Spleen (tissue), 11 donors: ENCODE data around the gene MCTP1. TPM values are rescaled to one million over a fixed set of nuclear protein-coding genes. Genes with fewer than 3 reads are reported as not detected.

Experiments used
- DNase-seq: peaks from one replicate; pipeline ENCODE4 v3.0.0-alpha.2; 2020
- H3K27ac ChIP-seq, 8 donors: fragments of 200-600 bp; sonication (generic) in 7 of 8; 1 replicate in 4 of 8; 2 replicates in 4 of 8; pipeline versions ENCODE4 v1.5.0 to v1.8.0; 2016 to 2021; ENCODE audit warnings: inconsistent platforms in 4 of 8, mild to moderate bottlenecking in 4 of 8, moderate library complexity in 1 of 8
- H3K27me3 ChIP-seq, 7 donors: fragments of 200-600 bp; sonication (generic) in 6 of 7; replicated peaks in 1 of 7; 1 replicate in 4 of 7; 2 replicates in 3 of 7; pipeline versions ENCODE4 v1.5.0 to v1.8.0; 2016 to 2021; ENCODE audit warnings: inconsistent platforms in 3 of 7, mild to moderate bottlenecking in 1 of 7
- H3K36me3 ChIP-seq, 6 donors: fragments of 200-600 bp; sonication (generic) in 5 of 6; 1 replicate in 4 of 6; 2 replicates in 2 of 6; pipeline versions ENCODE4 v1.5.0 to v1.8.0; 2016 to 2021; ENCODE audit warnings: inconsistent platforms in 2 of 6
- H3K4me1 ChIP-seq, 6 donors: fragments of 200-600 bp; sonication (generic) in 5 of 6; 1 replicate in 3 of 6; 2 replicates in 3 of 6; pipeline versions ENCODE4 v1.5.0 to v1.8.0; 2016 to 2021; ENCODE audit warnings: inconsistent platforms in 3 of 6
- H3K4me3 ChIP-seq, 8 donors: fragments of 200-600 bp; sonication (generic) in 7 of 8; 1 replicate in 4 of 8; 2 replicates in 4 of 8; pipeline versions ENCODE4 v1.5.0 to v1.8.0; 2016 to 2021; ENCODE audit warnings: inconsistent platforms in 4 of 8, mild to moderate bottlenecking in 4 of 8, moderate library complexity in 2 of 8
- H3K9me3 ChIP-seq, 8 donors: fragments of 200-600 bp; sonication (generic) in 7 of 8; 1 replicate in 4 of 8; 2 replicates in 4 of 8; pipeline versions ENCODE4 v1.5.0 to v1.8.0; 2016 to 2021; ENCODE audit warnings: inconsistent platforms in 4 of 8
- POLR2A ChIP-seq, 3 donors: fragments of 450-650 bp; IDR thresholded peaks; one replicate each; pipeline ENCODE4 v1.5.1; 2017; ENCODE audit warnings: antibody characterized with exemption in 3 of 3, mild to moderate bottlenecking in 1 of 3
- POLR2AphosphoS5 ChIP-seq, 3 donors: sonication (generic); formaldehyde crosslinking; IDR thresholded peaks; one replicate each; pipeline ENCODE4 v1.5.1; 2017; ENCODE audit warnings: antibody characterized with exemption in 3 of 3
- WGBS, 5 donors: extraction: QIAGEN DNeasy Blood & Tissue Kit in 3 of 5; methylation state at CpG; one replicate each; pipeline versions ENCODE4 v1.1.5 to v1.1.7; 2013 to 2018; 5-methylcytosine and 5-hydroxymethylcytosine counted together
- intact Hi-C: fragments of 100-400 bp; cut with DNase I; formaldehyde crosslinking; loops from one replicate; pipeline ENCODE4 v1.15.0; 2023; ENCODE audit warnings: low total_unique reads
- polyA plus RNA-seq, 3 donors: library from polyadenylated mRNA; stranded (reverse); fragments of 200-250 nt; gene quantifications; one replicate each; pipeline ENCODE4 v1.2.1, GENCODE V29; 2013
- total RNA-seq, 7 donors: library from RNA; depleted of rRNA in 3 of 7; stranded (reverse); fragments of >200 nt in 3 of 7; fragmentation: NEBNext Ultra II Directional in 4 of 7; extraction: Animal tissue kit (Norgen Biotek cat#: 25700) in 4 of 7; gene quantifications; one replicate each; pipeline versions ENCODE4 v1.1.0 to v1.2.1, GENCODE V29; 2016 to 2021
- TF ChIP-seq, protein P1 (sequence below), 11 experiments: fragments of 200-600 bp in 7 of 11; fragments of 450-650 bp in 4 of 11; sonication (generic) in 4 of 11; IDR thresholded peaks in 8 of 11; conservative IDR thresholded peaks in 3 of 11; 1 replicate in 7 of 11; 2 replicates in 4 of 11; pipeline versions ENCODE4 v1.4.0 to v1.8.0; 2016 to 2021; ENCODE audit warnings: antibody characterized with exemption in 11 of 11, inconsistent platforms in 4 of 11, mild to moderate bottlenecking in 1 of 11
- donor health status: healthy with polysubstance abuse.
- donor health status: DM: no; HTN: no; CAD: no; lungs with moderate emphysema.
- donor health status: DM: no; HTN: no; CAD: no.
- donor health status: Bipolar disorder and iron deficiency.
- donor health status: healthy.
- donor health status: DM: no; HTN: no; CAD: no.
- donor health status: DM: yes; HTN: yes; CAD: no.

The MCTP1 gene
- total and polyA plus RNA-seq, 10 donors = 1.2 to 57.2 (median 29.4) TPM

DNA sequence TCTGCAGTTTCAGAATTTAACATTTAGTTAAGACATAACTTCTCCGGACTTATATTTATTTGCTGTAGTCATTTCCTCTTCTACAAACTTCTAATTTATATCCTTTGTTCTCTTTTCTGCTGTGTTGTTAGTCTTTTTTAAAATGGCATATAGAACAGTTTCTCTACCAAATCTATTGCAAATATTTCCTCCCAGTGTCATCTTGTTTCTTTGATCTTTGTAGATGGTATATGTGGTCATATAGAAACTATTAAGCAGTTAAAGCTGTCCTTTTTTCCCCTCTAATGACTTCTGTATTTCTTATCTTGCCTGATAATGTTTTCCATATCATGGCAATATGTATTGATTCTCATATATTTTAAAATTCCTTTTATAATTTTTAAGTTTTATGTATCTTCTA, 264.5 kb downstream of the MCTP1 start:
- DNase-seq = no peak
- no peaks in the 10 kb centered on the region for H3K27me3 ChIP-seq
- no peak overlapping the region for H3K4me3 ChIP-seq
- no peak overlapping the region for H3K27ac ChIP-seq
- 0 to 24% (median 0%) methylated on average over 1 of the region's 1 CpG for WGBS, 5 donors
- TF ChIP-seq, protein P1, sequence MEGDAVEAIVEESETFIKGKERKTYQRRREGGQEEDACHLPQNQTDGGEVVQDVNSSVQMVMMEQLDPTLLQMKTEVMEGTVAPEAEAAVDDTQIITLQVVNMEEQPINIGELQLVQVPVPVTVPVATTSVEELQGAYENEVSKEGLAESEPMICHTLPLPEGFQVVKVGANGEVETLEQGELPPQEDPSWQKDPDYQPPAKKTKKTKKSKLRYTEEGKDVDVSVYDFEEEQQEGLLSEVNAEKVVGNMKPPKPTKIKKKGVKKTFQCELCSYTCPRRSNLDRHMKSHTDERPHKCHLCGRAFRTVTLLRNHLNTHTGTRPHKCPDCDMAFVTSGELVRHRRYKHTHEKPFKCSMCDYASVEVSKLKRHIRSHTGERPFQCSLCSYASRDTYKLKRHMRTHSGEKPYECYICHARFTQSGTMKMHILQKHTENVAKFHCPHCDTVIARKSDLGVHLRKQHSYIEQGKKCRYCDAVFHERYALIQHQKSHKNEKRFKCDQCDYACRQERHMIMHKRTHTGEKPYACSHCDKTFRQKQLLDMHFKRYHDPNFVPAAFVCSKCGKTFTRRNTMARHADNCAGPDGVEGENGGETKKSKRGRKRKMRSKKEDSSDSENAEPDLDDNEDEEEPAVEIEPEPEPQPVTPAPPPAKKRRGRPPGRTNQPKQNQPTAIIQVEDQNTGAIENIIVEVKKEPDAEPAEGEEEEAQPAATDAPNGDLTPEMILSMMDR (IDR thresholded peaks at IDR 0.05 in 8 of 11, conservative IDR thresholded peaks at IDR 0.05 in 3 of 11) = no peak
- no peak for TF ChIP-seq POLR2AphosphoS5 (IDR thresholded peaks at IDR 0.05)
- TF ChIP-seq POLR2A (IDR thresholded peaks at IDR 0.05) = no peak
- H3K9me3 ChIP-seq = no peaks in the 10 kb centered on the region
- intact Hi-C loops = no loop called here
- H3K4me1 ChIP-seq = no peaks in the 10 kb centered on the region
- H3K36me3 ChIP-seq = peaks cover 0 to 14% (median 0%) of the 10 kb centered on the region in 6 donors

DNA sequence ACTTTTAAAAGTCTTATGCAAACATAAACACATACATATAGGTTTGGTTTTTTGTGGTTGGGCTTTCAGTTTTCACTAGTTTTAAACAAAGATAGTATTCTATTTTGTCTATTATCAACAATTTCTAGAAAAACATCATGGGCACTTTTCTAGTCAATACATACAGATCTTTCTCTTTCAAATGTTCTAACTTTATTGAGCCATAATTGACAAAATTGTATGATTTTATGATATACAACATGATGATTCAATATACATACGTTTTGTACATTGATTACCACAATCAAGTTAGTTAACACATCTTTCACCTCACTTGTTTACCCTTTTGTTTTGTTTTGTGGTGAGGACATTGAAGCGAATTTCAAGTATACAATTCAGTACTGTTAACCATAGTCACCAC, 265.9 kb downstream of the MCTP1 start:
- H3K36me3 ChIP-seq = peaks cover 0 to 15% (median 0%) of the 10 kb centered on the region in 6 donors
- H3K4me3 ChIP-seq = no peak overlapping the region
- no peaks in the 10 kb centered on the region for H3K9me3 ChIP-seq
- H3K4me1 ChIP-seq = no peaks in the 10 kb centered on the region
- 57 to 80% (median 73%) methylated on average over 2 of the region's 2 CpGs for WGBS, 5 donors
- no peak for TF ChIP-seq POLR2A (IDR thresholded peaks at IDR 0.05)
- TF ChIP-seq, protein P1 (IDR thresholded peaks at IDR 0.05 in 8 of 11, conservative IDR thresholded peaks at IDR 0.05 in 3 of 11) = no peak
- no peak for TF ChIP-seq POLR2AphosphoS5 (IDR thresholded peaks at IDR 0.05)
- no peak overlapping the region for H3K27ac ChIP-seq
- intact Hi-C loops = no loop called here
- DNase-seq = no peak
- no peaks in the 10 kb centered on the region for H3K27me3 ChIP-seq

DNA sequence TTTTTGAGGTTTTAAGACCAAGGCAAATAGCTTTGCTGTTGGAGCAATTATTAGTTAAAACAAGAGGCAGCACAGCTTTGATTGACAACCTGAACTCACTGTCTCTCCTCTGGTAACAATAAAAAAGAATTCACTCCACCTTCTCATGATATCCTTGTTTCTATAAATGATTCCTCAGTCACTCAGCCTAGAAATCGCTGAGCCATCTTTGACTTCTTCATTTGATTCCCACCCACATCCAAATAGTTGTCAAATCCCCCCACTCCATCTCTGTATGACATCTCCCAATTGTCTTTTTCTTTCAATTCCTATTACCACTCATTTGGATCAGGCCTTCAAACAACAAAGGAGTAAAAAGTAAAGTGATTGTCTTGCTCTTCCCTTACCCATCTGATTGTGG, 266.4 kb downstream of the MCTP1 start:
- no peak for TF ChIP-seq POLR2AphosphoS5 (IDR thresholded peaks at IDR 0.05)
- TF ChIP-seq POLR2A (IDR thresholded peaks at IDR 0.05) = no peak
- TF ChIP-seq, protein P1 (IDR thresholded peaks at IDR 0.05 in 8 of 11, conservative IDR thresholded peaks at IDR 0.05 in 3 of 11) = no peak
- Histone ChIP-seq H3K4me1 (no peaks in the 10 kb centered on the region), H3K27ac (no peak overlapping the region), H3K4me3 (no peak overlapping the region), H3K9me3 (no peaks in the 10 kb centered on the region), H3K36me3 (peaks cover 0 to 19% (median 0%) of the 10 kb centered on the region in 6 donors), H3K27me3 (no peaks in the 10 kb centered on the region)
- WGBS, 5 donors = 76 to 95% (median 87%) methylated on average over 1 of the region's 1 CpG
- intact Hi-C loops = no loop called here
- no peak for DNase-seq

DNA sequence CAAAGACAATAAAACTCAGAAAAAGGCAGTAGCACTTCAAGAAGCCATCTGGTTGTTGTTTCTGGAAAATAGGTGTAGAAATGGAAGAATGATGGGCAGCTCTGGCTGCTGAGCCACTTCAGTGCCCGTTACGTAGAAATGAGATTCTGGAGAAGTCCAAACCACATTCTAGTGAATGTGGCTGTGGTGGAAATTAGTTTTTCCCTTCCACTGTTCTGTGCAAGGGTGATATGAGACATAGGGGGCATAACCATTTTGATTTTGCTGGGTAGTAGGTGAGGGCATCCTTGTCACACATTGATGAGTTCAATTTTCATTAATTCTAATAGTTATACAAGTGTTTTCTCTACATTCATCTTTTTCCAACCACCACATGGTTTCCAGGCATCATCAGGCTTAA, 275.1 kb downstream of the MCTP1 start:
- Histone ChIP-seq H3K4me1 (no peaks in the 10 kb centered on the region), H3K27ac (no peak overlapping the region), H3K9me3 (peaks cover 0 to 18% (median 3%) of the 10 kb centered on the region in 8 donors), H3K36me3 (peaks cover 0 to 18% (median 0%) of the 10 kb centered on the region in 6 donors), H3K4me3 (no peak overlapping the region), H3K27me3 (no peaks in the 10 kb centered on the region)
- intact Hi-C loops = no loop called here
- WGBS, 5 donors = 80 to 98% (median 94%) methylated on average over 2 of the region's 2 CpGs
- TF ChIP-seq, protein P1 (IDR thresholded peaks at IDR 0.05 in 8 of 11, conservative IDR thresholded peaks at IDR 0.05 in 3 of 11) = no peak
- no peak for TF ChIP-seq POLR2A (IDR thresholded peaks at IDR 0.05)
- no peak for TF ChIP-seq POLR2AphosphoS5 (IDR thresholded peaks at IDR 0.05)
- DNase-seq = no peak
